HL-60 (cell line): Measurements from ENCODE around the gene EIF4E2.

Experiments
- CTCF ChIP-seq: IDR thresholded peaks from one replicate; pipeline ENCODE4 v1.5.1; 2011; ENCODE audit warnings: low read length, control low read depth, inconsistent platforms; ENCODE audit not compliant: insufficient read depth
- POLR2AphosphoS5 ChIP-seq: IDR thresholded peaks from 2 replicates; pipeline ENCODE4 v1.6.1; 2012; ENCODE audit warnings: low read depth
- SPI1 ChIP-seq: IDR thresholded peaks from 2 replicates; pipeline ENCODE4 v1.6.1; 2012; ENCODE audit warnings: low read depth, mild to moderate bottlenecking, borderline replicate concordance

GRCh38 chr2:232551250-232551638 lies 755 bp downstream of the EIF4E2 start:
- no peak for TF ChIP-seq CTCF
- TF ChIP-seq SPI1: no peak
- no peak for TF ChIP-seq POLR2AphosphoS5
